ENCODE results near the gene TXNRD2.
"Not testable (repeated sequence)": the region's sequence is repeated elsewhere in the genome, so short reads cannot be mapped to it uniquely, and the experiment has no call there.

TXNRD2 gene

GRCh38 chr22:19890502-19891316, 50.9 kb downstream of the TXNRD2 start:
- in situ Hi-C loops (cut with MboI; ENCODE audit: low sequenced_read_pairs) = no loop called here

GRCh38 chr22:19889951-19890350, 51.7 kb downstream of the TXNRD2 start:
- in situ Hi-C loops (cut with MboI; ENCODE audit: low sequenced_read_pairs) = no loop called here

DNA sequence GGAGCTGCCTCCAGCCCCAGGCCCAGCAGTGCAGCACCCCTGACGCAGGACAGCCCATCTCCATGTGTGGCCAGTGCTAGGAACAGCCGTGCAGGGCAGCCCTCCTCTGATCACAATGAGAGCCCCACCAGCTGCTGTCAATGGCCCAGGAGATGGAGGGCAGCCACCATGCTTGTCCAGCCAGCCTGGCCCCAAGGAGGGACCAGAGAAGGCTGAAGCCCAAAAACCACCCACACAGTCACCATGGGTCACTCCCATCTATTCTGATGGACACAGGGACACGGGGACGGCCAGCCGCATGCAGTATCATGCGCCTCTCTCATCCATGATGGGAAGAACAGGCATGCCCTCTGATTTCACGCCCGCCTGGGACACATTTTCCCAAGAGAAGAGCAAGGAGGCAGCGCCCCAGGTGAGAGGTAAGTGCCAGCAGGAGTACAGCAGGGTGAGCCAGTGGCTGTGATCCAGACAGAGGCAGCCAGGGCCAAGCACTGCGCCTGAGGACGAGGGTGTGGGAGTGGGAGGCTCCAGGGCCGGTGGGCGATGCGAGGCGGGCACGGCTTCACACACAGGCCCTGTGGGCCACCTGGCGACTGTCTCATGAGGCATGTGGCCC, 53.4 kb downstream of the TXNRD2 start:
- in situ Hi-C loops (cut with MboI; ENCODE audit: low sequenced_read_pairs) = no loop called here

- in situ Hi-C loops (cut with MboI; ENCODE audit: low sequenced_read_pairs) = no loop called here
Measured at GRCh38 chr22:19887256-19887985, 54.2 kb downstream of the TXNRD2 start.

GRCh38 chr22:19886605-19887255, 54.9 kb downstream of the TXNRD2 start:
- in situ Hi-C loops (cut with MboI; ENCODE audit: low sequenced_read_pairs) = no loop called here

- in situ Hi-C loops (cut with MboI; ENCODE audit: low sequenced_read_pairs) = no loop called here
Measured at GRCh38 chr22:19885841-19886592, 55.6 kb downstream of the TXNRD2 start.

DNA sequence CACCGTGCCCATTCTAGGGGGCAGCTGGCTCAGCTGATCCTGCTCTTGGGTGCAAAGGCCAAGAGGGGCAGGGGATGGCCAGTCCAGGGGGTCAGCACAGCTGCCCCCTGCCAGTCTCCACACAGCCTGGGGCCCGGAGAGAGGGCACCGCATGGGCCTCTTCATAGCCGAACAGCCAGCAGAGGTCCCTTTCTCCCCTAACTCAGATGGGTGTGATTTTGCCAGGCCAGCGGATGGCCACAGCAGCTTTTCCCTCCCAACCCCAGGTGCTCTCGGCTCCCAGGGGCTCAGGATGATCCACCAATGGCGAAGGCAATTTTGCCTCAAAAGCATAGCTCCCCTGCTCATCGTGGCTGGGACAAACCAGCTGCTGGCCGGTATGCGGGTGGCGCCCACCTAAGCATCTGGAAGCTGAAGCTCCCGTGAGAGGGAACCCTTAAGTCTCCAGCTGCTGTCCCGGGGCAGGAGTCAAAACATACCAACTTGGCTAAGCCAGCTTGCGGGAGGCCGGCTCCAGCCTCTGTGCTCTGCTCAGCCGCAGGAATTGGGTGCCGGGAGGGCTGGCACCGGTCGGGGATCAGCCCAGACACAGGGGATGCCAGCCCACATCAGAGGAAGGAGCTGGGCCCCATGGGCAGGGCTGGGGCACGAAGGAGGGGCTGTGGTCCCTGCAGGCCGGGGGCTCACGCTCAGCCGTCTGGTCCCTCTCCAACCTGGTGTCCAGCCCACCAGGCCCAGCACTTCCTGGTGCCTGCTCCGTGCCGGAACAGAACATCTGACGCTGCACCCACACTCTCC, 56.5 kb downstream of the TXNRD2 start:
- in situ Hi-C loops (cut with MboI; ENCODE audit: low sequenced_read_pairs) = no loop called here

GRCh38 chr22:19884161-19884953, 57.3 kb downstream of the TXNRD2 start:
- in situ Hi-C loops (cut with MboI; ENCODE audit: low sequenced_read_pairs) = no loop called here

- in situ Hi-C loops (cut with MboI; ENCODE audit: low sequenced_read_pairs) = not testable (repeated sequence)
Measured at GRCh38 chr22:19883446-19883845, 58.2 kb downstream of the TXNRD2 start.

DNA sequence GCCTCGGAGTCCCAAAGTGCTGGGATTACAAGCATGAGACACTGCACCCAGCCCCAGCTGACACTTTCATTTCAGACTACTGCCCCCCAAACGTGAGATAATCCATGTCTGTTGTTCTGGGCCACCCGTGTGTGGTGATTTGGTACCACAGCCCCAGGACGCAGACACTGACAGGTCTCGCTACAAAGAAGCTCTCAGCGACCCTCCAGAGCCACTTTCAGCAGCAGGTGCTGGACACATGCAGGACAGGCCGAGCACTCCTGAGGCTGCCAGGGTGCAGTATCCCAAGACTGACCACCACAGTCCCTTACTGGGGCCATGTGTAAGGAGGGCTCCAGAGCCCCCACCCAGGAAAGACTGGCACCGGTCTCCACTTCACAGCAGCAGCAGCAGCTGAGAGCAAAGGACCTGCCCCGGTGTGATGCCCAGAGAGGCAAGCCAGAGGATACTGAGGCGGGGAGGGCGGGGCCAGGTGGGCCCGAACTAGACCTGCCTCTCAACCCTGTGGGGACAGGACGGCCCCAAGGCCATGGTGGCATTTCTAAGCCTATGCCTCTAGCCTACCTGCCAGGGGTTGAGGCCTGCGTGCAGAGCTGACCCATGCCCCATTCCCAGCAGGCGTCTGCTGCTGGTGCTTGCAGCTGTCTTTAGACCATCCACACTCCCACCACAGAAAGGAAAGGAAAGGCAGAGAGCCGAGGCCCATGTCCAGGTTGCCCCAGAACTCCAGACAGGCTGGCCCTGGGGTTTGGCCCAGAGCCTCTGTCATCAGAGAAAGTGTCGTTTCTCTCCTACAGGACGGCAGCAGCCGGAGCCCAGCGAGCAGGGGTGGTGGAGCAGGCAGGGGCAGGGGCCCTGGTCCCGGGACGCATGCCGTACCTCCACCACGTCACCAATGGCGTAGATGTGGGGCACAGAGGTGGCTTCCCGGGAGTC, 58.9 kb downstream of the TXNRD2 start:
- in situ Hi-C loops (cut with MboI; ENCODE audit: low sequenced_read_pairs) = no loop called here

- in situ Hi-C loops (cut with MboI; ENCODE audit: low sequenced_read_pairs) = no loop called here
Measured at GRCh38 chr22:19880786-19881569, 60.6 kb downstream of the TXNRD2 start.

DNA sequence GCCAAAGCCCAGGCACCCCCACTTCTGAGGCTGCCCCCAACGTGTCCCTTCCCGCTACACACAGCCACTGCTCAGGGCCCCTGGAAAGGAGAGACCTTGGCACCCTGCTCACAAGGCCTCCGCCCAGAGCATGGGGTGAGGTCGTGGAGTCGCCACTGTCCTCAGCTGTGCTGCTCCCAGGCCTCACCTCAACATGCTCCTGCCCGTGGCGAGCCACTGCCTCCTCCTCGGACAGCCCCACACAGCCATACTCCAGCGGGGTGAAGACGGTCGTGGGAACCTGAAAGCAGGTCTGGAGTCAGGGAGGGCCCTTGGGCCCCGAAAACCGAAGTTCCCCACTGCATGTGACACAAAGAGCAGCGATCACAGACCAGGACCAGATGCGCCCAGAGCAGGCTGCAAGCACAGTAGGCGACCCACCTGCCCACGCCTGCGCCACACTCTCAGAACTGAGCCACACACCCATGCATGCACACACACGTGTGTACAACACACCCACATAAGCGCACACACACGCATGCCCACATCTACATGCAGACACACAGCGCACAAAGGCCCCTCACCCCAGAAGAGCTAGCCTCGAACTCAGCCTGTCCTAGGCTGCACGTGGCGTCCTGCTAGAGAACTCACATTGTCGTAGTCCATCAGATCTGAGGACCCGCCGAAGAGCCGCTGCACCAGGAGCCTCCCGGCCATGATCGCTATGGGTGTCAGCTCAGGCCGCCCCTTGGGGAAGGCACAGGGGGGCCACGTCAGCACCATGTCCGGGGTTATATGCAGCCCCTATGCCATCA, 61.4 kb downstream of the TXNRD2 start:
- in situ Hi-C loops (cut with MboI; ENCODE audit: low sequenced_read_pairs) = no loop called here

GRCh38 chr22:19879643-19879991, 62.0 kb downstream of the TXNRD2 start:
- in situ Hi-C loops (cut with MboI; ENCODE audit: low sequenced_read_pairs) = no loop called here

GRCh38 chr22:19879246-19879570, 62.4 kb downstream of the TXNRD2 start:
- in situ Hi-C loops (cut with MboI; ENCODE audit: low sequenced_read_pairs) = no loop called here

DNA sequence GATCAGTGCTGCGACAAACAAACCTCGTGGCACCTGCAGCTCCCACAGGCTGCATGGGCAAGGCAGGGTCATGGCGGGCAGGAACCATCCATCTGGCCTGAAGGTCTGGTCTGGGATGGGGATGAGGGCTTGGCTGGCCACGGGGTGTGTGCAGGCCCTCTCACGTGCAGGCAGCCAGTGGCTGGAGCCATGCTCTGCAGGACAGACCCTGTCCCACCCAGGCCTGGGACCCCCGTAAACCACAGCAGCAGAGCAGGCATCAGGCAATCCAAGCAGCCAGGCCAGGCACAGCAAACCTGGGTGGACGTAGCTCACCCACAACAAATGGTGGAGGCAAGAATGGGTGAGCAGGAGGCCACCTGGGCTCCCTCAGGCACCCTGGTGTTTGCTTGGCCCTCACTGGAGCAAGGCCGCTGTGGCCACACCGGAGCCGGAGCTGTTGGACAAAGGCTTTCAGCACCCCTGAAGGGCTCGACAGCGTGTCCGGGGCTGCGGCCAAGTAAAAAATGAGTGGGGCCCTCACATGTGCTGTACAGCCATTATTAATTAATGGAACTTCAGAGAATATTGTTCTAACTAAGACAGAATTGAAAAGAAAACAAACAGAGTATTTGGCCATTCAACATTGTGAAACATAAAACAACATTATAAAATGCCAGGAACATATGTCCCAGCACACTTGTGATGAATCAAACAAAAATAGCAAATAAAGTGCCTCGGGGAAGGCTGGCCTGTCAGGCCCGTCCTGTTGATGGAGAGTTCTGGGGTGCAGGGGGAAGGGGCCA, 63.0 kb downstream of the TXNRD2 start:
- in situ Hi-C loops (cut with MboI; ENCODE audit: low sequenced_read_pairs) = no loop called here
